Measurements from ENCODE around the gene ATG16L2. TPM values are rescaled to one million over a fixed set of nuclear protein-coding genes. Genes with fewer than 3 reads are reported as not detected.

The ATG16L2 gene
- total RNA-seq, 1 donor from 2014 or later = 104 TPM

GRCh38 chr11:72769680-72770079 is 44.5 kb upstream of the ATG16L2 start:
- peaks cover 2% of the 10 kb centered on the region for H3K4me1 ChIP-seq
- H3K4me3 ChIP-seq = no peak overlapping the region
- H3K36me3 ChIP-seq = no peaks in the 10 kb centered on the region
- H3K9me3 ChIP-seq = no peaks in the 10 kb centered on the region
- intact Hi-C loops (cut with DNase I) = no loop called here
- no peak for ATAC-seq
- no peak for DNase-seq
- H3K27ac ChIP-seq = no peak overlapping the region
- H3K27me3 ChIP-seq (ENCODE audit: low read depth) = no peaks in the 10 kb centered on the region
- TF ChIP-seq CTCF (IDR thresholded peaks at IDR 0.05) = no peak

- no peak overlapping the region for H3K27ac ChIP-seq
- intact Hi-C loops (cut with DNase I) = no loop called here
Measured at GRCh38 chr11:72770799-72771198, 43.4 kb upstream of the ATG16L2 start.

GRCh38 chr11:72771507-72771906 is 42.7 kb upstream of the ATG16L2 start:
- no peak for ATAC-seq
- Histone ChIP-seq H3K4me3 (no peak overlapping the region), H3K27me3 (ENCODE audit: low read depth) (no peaks in the 10 kb centered on the region), H3K4me1 (peaks cover 7% of the 10 kb centered on the region), H3K9me3 (no peaks in the 10 kb centered on the region), H3K27ac (no peak overlapping the region), H3K36me3 (no peaks in the 10 kb centered on the region)
- intact Hi-C loops (cut with DNase I) = no loop called here
- TF ChIP-seq CTCF (IDR thresholded peaks at IDR 0.05) = no peak
- DNase-seq = no peak

More at GRCh38 chr11:72770799-72771198, 43.4 kb upstream of the ATG16L2 start:
- DNase-seq = no peak
- Histone ChIP-seq H3K27me3 (ENCODE audit: low read depth) (no peaks in the 10 kb centered on the region), H3K36me3 (no peaks in the 10 kb centered on the region), H3K9me3 (no peaks in the 10 kb centered on the region), H3K4me1 (no peaks in the 10 kb centered on the region), H3K4me3 (no peak overlapping the region)
- no peak for TF ChIP-seq CTCF (IDR thresholded peaks at IDR 0.05)
- no peak for ATAC-seq

GRCh38 chr11:72772059-72772458 is 42.2 kb upstream of the ATG16L2 start:
- TF ChIP-seq CTCF (IDR thresholded peaks at IDR 0.05) = no peak
- H3K9me3 ChIP-seq = no peaks in the 10 kb centered on the region
- no peaks in the 10 kb centered on the region for H3K36me3 ChIP-seq
- intact Hi-C loops (cut with DNase I) = no loop called here
- DNase-seq = no peak
- no peak overlapping the region for H3K27ac ChIP-seq
- peaks cover 12% of the 10 kb centered on the region for H3K4me1 ChIP-seq
- no peak overlapping the region for H3K4me3 ChIP-seq
- no peak for ATAC-seq
- H3K27me3 ChIP-seq (ENCODE audit: low read depth) = no peaks in the 10 kb centered on the region

- intact Hi-C loops (cut with DNase I) = no loop called here
- DNase-seq (no peak), ATAC-seq (no peak)
- no peak overlapping the region for H3K27ac ChIP-seq
- H3K36me3 ChIP-seq = no peaks in the 10 kb centered on the region
- no peak overlapping the region for H3K4me3 ChIP-seq
- H3K27me3 ChIP-seq (ENCODE audit: low read depth) = no peaks in the 10 kb centered on the region
- H3K9me3 ChIP-seq = no peaks in the 10 kb centered on the region
- peaks cover 22% of the 10 kb centered on the region for H3K4me1 ChIP-seq
- TF ChIP-seq CTCF (IDR thresholded peaks at IDR 0.05) = no peak
Measured at GRCh38 chr11:72773291-72773690, 40.9 kb upstream of the ATG16L2 start.

DNA sequence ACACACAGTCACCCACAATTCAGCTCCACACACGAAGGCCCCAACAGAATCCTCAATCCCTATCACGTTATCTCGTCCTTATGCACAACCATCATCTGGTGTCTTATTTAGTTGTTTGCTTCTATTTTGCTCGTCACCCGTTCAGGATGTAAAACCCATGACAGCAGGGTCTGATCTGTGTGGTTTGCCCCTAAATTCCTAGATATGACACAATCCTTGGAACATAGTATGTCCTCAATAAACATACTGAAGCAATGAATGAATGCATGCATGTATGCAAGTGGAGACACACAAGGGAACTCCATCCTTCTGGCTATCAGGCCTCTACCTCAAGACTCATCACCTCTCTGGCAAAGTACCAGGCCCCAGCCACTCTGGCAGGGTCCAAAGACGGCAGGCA is 40.5 kb upstream of the ATG16L2 start:
- Histone ChIP-seq H3K27me3 (ENCODE audit: low read depth) (no peaks in the 10 kb centered on the region), H3K4me3 (no peak overlapping the region), H3K4me1 (peaks cover 26% of the 10 kb centered on the region), H3K36me3 (no peaks in the 10 kb centered on the region), H3K9me3 (no peaks in the 10 kb centered on the region), H3K27ac (no peak overlapping the region)
- DNase-seq (no peak), ATAC-seq (no peak)
- TF ChIP-seq CTCF (IDR thresholded peaks at IDR 0.05) = no peak
- intact Hi-C loops (cut with DNase I) = no loop called here
